GM19467 (cell line): ENCODE data around the gene IKZF2.
A peak's percentile ranks its signal among the peaks of the same experiment; 100 is the strongest.

Experiments used
- ATAC-seq: cut with Tn5 transposase; IDR thresholded peaks from one replicate; pipeline ENCODE4 v1.9.1; 2021; ENCODE audit warnings: mild to moderate bottlenecking, moderate library complexity; ENCODE audit not compliant: unreplicated experiment

The IKZF2 gene

DNA sequence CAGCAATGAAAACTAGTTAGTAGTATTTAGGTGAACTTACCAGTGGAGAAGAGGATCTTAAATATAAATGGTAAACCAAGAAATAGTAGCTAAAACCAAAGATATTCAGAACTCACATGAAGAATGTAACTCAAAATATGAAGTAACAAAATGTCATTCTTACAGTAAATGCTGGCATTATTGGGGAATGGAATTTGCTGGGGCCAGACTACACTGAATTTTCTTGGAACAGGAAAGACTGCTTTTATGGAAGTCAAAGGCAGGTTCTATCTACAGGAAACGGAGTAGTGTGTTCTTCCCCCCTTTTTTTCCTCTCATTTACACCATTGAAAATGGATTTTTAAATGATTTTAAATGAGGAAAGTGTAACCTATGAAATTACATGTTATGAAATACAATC is 188.7 kb downstream of the IKZF2 start:
- ATAC-seq: no peak

DNA sequence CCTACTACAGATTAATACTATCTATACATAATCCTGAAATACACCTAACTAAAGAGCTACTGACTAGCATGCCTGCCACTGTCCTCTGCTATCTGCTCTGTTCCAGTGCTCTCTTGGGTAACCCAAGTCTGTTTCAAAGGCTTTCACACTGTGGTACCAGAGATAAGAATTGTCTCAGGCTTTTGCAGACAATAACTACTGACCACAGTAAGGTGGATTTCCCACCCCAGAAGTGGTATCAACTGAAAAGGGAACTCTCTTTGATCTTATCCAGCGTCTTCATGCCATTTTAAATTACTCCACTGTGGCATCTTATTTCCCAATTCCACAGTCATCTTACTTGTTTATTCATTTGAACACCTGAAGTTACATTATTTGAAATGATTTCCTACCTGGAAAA is 190.2 kb downstream of the IKZF2 start:
- ATAC-seq: no peak

DNA sequence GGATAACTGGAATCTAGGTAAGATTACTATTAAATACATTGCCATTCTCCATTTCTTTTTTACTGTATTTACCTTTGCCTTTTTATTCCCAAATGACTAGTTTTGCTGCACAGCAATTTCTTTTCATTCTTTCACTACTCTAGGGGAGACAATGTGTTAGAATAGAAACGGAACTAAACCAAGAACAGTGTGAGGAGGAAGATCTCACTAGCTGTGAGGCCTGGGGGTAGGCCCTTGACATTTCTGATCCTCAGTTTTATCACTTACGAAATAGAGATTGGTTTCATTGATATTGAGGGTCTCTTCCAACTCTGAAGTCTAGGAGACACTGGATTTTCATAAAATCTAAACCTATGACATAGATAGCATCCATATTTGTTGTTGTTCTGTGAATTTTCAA is 191.1 kb downstream of the IKZF2 start:
- no peak for ATAC-seq

DNA sequence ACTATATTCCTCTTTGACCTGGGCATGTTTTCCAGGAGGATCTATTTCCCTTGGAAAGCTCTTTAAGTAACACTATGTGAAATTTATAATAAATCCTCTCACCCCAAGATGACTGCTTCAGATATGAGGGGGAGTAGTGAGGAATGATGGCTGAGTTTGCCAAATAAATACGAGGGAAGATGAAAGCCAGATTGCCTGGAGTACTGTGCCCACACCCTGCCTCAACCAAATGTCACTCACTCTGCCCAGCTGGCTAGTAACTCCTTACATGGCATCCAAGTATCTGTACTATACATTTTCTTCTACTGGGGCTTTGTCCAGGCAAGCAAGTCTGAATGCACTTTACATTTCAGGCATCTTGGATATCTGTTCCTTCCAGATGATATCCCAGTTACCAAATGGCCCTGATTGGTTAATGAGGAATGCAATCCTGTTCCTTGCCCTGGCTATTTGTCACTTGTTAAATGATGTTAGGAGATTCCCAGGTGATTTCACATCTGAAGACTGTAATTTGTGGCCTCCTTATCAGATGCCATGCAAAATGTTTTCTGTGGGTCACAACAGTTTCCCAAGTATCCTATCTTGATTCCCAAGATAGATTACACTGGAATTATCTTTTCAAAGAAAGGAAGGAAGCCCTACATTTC is 191.8 kb downstream of the IKZF2 start:
- ATAC-seq: no peak

DNA sequence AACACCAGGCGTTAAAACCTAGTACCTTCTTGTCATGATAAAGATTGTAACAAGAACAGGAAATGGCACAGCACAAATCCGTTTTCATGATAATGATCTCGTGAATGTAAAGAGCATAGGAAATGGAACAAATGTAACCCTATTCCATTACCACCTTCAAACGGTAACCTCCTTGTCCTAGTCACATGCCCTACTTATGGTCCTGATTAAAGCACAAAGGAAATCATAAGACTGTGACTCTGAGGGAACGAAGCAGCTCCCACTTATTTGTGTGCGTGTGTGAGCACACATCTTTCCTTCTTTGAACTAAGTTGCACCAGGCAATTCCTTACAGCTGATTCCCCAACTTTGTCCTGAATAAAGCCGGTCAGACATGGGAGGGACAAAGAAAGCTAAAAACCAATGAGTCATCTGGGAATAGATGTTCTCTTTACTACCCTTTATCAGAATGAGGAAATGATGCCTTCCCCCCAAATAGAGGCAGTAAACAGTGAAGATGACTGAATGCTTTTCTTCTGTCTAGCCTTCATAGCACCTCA is 192.6 kb downstream of the IKZF2 start:
- no peak for ATAC-seq

DNA sequence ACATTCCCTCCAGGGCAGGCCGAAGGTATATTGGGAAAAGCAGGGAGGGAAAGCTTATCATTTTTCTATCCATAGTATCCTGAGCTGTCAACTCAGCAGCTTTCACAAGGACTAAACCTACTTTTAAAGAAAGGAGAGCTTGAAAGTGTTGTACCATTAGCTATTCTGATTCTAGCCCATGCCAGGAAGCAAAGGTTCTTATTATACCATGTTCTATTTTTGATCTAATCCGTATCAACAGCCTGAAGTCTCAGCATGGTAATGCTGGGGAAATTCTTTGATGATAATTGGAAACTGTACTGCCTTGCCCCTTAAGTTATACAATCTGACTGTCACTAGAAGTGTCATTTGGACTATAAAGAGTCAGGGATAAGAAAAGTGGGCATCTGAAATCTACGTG is 193.3 kb downstream of the IKZF2 start:
- no peak for ATAC-seq

DNA sequence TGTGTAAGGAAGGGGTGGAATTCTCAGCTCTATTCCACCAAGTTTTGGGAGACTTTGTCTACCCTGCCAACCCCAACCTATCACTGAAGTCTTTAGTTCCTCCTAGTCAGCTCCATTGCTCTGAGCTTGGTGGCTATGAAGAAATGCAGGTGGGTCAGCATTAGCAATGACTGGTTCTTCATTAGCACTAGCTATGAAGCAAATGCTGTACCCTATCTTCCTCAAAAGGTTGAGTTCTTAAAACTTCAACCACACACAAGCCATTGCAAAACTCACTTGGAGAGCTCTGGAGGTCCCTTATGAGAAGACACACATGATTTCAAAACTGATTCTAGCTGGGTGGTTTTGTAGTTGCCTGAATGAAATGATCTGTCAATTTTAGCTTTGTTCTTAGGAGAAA is 193.8 kb downstream of the IKZF2 start:
- no peak for ATAC-seq

DNA sequence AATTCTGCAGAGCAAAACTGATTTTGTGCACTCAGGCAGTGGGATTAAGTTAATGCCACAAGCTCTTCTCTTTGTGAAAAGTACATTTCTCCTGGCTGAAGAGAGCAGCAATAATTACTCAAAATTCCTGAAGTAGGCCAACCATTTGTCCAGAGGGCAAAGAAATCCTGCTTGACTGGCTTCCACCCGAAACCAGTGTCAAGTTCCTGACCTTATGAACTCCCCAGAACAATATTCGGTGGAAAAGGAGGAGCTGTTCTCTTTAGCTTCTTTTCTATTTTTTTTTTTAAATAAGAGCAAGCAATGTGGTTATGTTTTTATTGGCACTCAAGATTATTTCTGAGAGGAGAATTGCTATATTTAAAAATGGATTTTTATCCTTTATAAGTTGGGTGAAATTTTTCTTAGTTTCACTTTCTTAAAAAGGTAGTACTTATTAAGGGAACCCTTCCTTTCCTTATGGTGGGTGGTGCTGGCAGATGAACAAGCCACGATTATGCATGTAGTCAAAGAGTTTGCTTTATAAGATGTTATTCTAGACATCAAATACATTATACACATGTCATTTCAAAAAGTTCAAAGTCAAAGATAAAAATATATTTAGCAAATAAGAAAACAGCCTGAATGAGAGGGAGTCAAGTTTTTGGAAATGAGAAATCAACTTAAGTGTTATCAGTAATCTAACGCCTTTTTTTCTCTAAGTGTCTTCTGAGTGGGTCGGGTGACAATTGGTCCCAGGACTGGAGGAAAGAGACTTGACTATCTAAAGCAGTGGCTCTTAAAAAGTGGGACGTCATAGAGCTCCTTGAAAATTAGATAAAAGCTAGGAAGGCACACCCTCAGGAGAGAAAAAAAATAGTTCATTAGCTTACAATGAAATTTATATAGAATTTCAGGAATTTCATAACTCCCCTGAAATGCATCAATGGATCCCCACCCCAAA is 194.5 kb downstream of the IKZF2 start:
- no peak for ATAC-seq

DNA sequence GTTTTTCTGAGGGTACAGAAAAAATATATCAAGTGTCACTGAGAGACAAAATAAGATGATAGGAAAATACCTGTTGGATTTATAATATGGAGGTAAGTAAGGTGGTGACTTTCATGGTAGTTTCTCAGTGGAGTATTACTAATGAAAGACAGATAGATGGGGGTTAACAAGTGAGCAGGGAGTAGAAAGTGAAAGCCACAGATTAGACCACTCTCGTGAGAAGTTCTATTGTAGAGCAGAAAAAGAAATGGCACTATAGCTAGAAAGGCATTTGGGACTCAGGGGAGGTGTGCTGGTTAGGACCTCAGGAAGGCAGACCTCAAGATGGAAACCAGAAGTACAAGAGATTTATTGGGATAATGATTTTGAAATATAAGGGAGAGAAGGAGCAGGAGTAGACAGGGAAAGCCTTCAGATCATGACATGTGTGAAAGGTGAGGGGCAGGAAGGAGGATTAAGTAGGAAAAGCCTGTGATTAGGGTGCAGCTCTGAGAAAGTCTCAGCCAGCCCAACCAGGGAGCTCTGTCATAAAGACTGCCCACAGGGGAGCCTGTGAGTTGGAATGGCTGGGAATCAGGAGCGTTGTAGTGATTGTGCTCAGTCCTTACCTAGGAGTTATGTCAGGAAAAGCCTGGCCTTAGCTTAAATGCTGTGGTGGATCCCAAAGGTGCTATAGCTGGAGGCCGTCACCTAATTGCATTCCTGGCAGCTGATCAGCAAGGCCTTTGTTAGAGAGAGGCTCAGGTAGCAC is 198.1 kb downstream of the IKZF2 start:
- peak; percentile 81 for ATAC-seq

DNA sequence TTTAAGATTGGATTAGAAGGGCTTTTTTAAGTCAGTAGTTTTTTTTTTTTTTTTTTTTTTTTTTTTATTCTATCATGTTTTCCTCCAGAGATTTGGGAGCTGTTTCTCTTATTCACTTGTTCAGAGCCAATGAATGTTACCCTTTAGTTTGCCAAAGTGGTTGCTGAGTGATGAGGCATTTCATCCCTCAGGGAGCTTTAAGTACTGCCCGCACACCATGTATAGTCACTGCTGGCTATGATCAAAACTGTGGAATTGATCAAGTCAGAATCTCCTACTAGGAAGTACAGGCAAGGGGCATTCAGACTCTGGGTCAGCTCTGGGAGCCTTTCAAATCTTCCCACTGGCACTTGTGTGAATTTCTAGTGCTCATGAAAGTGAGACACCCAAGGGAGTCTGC is 201.6 kb downstream of the IKZF2 start:
- no peak for ATAC-seq
